ENCODE data around the gene RFC2.
"Not testable (repeated sequence)": the region's sequence is repeated elsewhere in the genome, so short reads cannot be mapped to it uniquely, and the experiment has no call there.

The RFC2 gene

GRCh38 chr7:74249058-74249457 is 5.1 kb downstream of the RFC2 start:
- H3K27ac ChIP-seq (ENCODE audit: insufficient read depth, low read length, poor library complexity, severe bottlenecking); H3K4me1 ChIP-seq (ENCODE audit: control insufficient read depth, insufficient read depth, low read length, poor library complexity, severe bottlenecking); H3K9me3 ChIP-seq (ENCODE audit: control insufficient read depth, low read length); DNase-seq; H3K27me3 ChIP-seq (replicated peaks; ENCODE audit: control insufficient read depth, insufficient read depth, low read length, poor library complexity, severe bottlenecking); H3K4me3 ChIP-seq (ENCODE audit: insufficient read depth, low read depth, low read length, poor library complexity, severe bottlenecking): not testable (repeated sequence)
- peaks cover 40% of the 10 kb centered on the region for H3K36me3 ChIP-seq (ENCODE audit: control insufficient read depth, insufficient read depth, low read length)

- no peaks in the 10 kb centered on the region for H3K27me3 ChIP-seq (replicated peaks; ENCODE audit: control insufficient read depth, insufficient read depth, low read length, poor library complexity, severe bottlenecking)
Measured at GRCh38 chr7:74248156-74248555, 6.0 kb downstream of the RFC2 start.

GRCh38 chr7:74246497-74246896 is 7.7 kb downstream of the RFC2 start:
- Histone ChIP-seq H3K4me3 (ENCODE audit: insufficient read depth, low read depth, low read length, poor library complexity, severe bottlenecking) (no peak overlapping the region), H3K9me3 (ENCODE audit: control insufficient read depth, low read length) (no peaks in the 10 kb centered on the region), H3K4me1 (ENCODE audit: control insufficient read depth, insufficient read depth, low read length, poor library complexity, severe bottlenecking) (no peaks in the 10 kb centered on the region), H3K27me3 (replicated peaks; ENCODE audit: control insufficient read depth, insufficient read depth, low read length, poor library complexity, severe bottlenecking) (no peaks in the 10 kb centered on the region), H3K36me3 (ENCODE audit: control insufficient read depth, insufficient read depth, low read length) (peaks cover 60% of the 10 kb centered on the region), H3K27ac (ENCODE audit: insufficient read depth, low read length, poor library complexity, severe bottlenecking) (no peak overlapping the region)
- no peak for DNase-seq

More at GRCh38 chr7:74248156-74248555, 6.0 kb downstream of the RFC2 start:
- no peak for DNase-seq
- H3K36me3 ChIP-seq (ENCODE audit: control insufficient read depth, insufficient read depth, low read length) = peaks cover 45% of the 10 kb centered on the region
- no peak overlapping the region for H3K27ac ChIP-seq (ENCODE audit: insufficient read depth, low read length, poor library complexity, severe bottlenecking)
- no peaks in the 10 kb centered on the region for H3K9me3 ChIP-seq (ENCODE audit: control insufficient read depth, low read length)
- no peaks in the 10 kb centered on the region for H3K4me1 ChIP-seq (ENCODE audit: control insufficient read depth, insufficient read depth, low read length, poor library complexity, severe bottlenecking)
- no peak overlapping the region for H3K4me3 ChIP-seq (ENCODE audit: insufficient read depth, low read depth, low read length, poor library complexity, severe bottlenecking)

- H3K4me1 ChIP-seq (ENCODE audit: control insufficient read depth, insufficient read depth, low read length, poor library complexity, severe bottlenecking) = no peaks in the 10 kb centered on the region
- no peak overlapping the region for H3K4me3 ChIP-seq (ENCODE audit: insufficient read depth, low read depth, low read length, poor library complexity, severe bottlenecking)
- H3K9me3 ChIP-seq (ENCODE audit: control insufficient read depth, low read length) = no peaks in the 10 kb centered on the region
- peaks cover 66% of the 10 kb centered on the region for H3K36me3 ChIP-seq (ENCODE audit: control insufficient read depth, insufficient read depth, low read length)
- H3K27me3 ChIP-seq (replicated peaks; ENCODE audit: control insufficient read depth, insufficient read depth, low read length, poor library complexity, severe bottlenecking) = no peaks in the 10 kb centered on the region
- no peak overlapping the region for H3K27ac ChIP-seq (ENCODE audit: insufficient read depth, low read length, poor library complexity, severe bottlenecking)
- no peak for DNase-seq
Measured at GRCh38 chr7:74242122-74242443, 12.1 kb downstream of the RFC2 start.

GRCh38 chr7:74240482-74240881 is 13.7 kb downstream of the RFC2 start:
- Histone ChIP-seq H3K9me3 (ENCODE audit: control insufficient read depth, low read length) (no peaks in the 10 kb centered on the region), H3K36me3 (ENCODE audit: control insufficient read depth, insufficient read depth, low read length) (peaks cover 66% of the 10 kb centered on the region), H3K4me3 (ENCODE audit: insufficient read depth, low read depth, low read length, poor library complexity, severe bottlenecking) (no peak overlapping the region), H3K27ac (ENCODE audit: insufficient read depth, low read length, poor library complexity, severe bottlenecking) (no peak overlapping the region), H3K27me3 (replicated peaks; ENCODE audit: control insufficient read depth, insufficient read depth, low read length, poor library complexity, severe bottlenecking) (no peaks in the 10 kb centered on the region), H3K4me1 (ENCODE audit: control insufficient read depth, insufficient read depth, low read length, poor library complexity, severe bottlenecking) (no peaks in the 10 kb centered on the region)
- no peak for DNase-seq

GRCh38 chr7:74236284-74236683 is 17.9 kb downstream of the RFC2 start:
- no peaks in the 10 kb centered on the region for H3K27me3 ChIP-seq (replicated peaks; ENCODE audit: control insufficient read depth, insufficient read depth, low read length, poor library complexity, severe bottlenecking)
- H3K9me3 ChIP-seq (ENCODE audit: control insufficient read depth, low read length) = no peaks in the 10 kb centered on the region
- H3K4me3 ChIP-seq (ENCODE audit: insufficient read depth, low read depth, low read length, poor library complexity, severe bottlenecking) = no peak overlapping the region
- H3K4me1 ChIP-seq (ENCODE audit: control insufficient read depth, insufficient read depth, low read length, poor library complexity, severe bottlenecking) = no peaks in the 10 kb centered on the region
- no peak for DNase-seq
- no peak overlapping the region for H3K27ac ChIP-seq (ENCODE audit: insufficient read depth, low read length, poor library complexity, severe bottlenecking)
- H3K36me3 ChIP-seq (ENCODE audit: control insufficient read depth, insufficient read depth, low read length) = peaks cover 62% of the 10 kb centered on the region

- Histone ChIP-seq H3K4me1 (ENCODE audit: control insufficient read depth, insufficient read depth, low read length, poor library complexity, severe bottlenecking) (no peaks in the 10 kb centered on the region), H3K4me3 (ENCODE audit: insufficient read depth, low read depth, low read length, poor library complexity, severe bottlenecking) (no peak overlapping the region), H3K9me3 (ENCODE audit: control insufficient read depth, low read length) (no peaks in the 10 kb centered on the region), H3K27ac (ENCODE audit: insufficient read depth, low read length, poor library complexity, severe bottlenecking) (no peak overlapping the region), H3K27me3 (replicated peaks; ENCODE audit: control insufficient read depth, insufficient read depth, low read length, poor library complexity, severe bottlenecking) (no peaks in the 10 kb centered on the region), H3K36me3 (ENCODE audit: control insufficient read depth, insufficient read depth, low read length) (peaks cover 56% of the 10 kb centered on the region)
- DNase-seq = no peak
Measured at GRCh38 chr7:74235518-74236268, 18.5 kb downstream of the RFC2 start.

GRCh38 chr7:74233655-74234285 is 20.4 kb downstream of the RFC2 start:
- Histone ChIP-seq H3K4me1 (ENCODE audit: control insufficient read depth, insufficient read depth, low read length, poor library complexity, severe bottlenecking) (no peaks in the 10 kb centered on the region), H3K4me3 (ENCODE audit: insufficient read depth, low read depth, low read length, poor library complexity, severe bottlenecking) (no peak overlapping the region), H3K9me3 (ENCODE audit: control insufficient read depth, low read length) (no peaks in the 10 kb centered on the region), H3K27ac (ENCODE audit: insufficient read depth, low read length, poor library complexity, severe bottlenecking) (no peak overlapping the region), H3K27me3 (replicated peaks; ENCODE audit: control insufficient read depth, insufficient read depth, low read length, poor library complexity, severe bottlenecking) (no peaks in the 10 kb centered on the region), H3K36me3 (ENCODE audit: control insufficient read depth, insufficient read depth, low read length) (peaks cover 43% of the 10 kb centered on the region)
- no peak for DNase-seq

GRCh38 chr7:74231232-74231590 is 23.0 kb downstream of the RFC2 start:
- no peaks in the 10 kb centered on the region for H3K4me1 ChIP-seq (ENCODE audit: control insufficient read depth, insufficient read depth, low read length, poor library complexity, severe bottlenecking)
- no peak overlapping the region for H3K4me3 ChIP-seq (ENCODE audit: insufficient read depth, low read depth, low read length, poor library complexity, severe bottlenecking)
- H3K9me3 ChIP-seq (ENCODE audit: control insufficient read depth, low read length) = no peaks in the 10 kb centered on the region
- no peak overlapping the region for H3K27ac ChIP-seq (ENCODE audit: insufficient read depth, low read length, poor library complexity, severe bottlenecking)
- no peaks in the 10 kb centered on the region for H3K27me3 ChIP-seq (replicated peaks; ENCODE audit: control insufficient read depth, insufficient read depth, low read length, poor library complexity, severe bottlenecking)
- H3K36me3 ChIP-seq (ENCODE audit: control insufficient read depth, insufficient read depth, low read length) = peaks cover 24% of the 10 kb centered on the region
- no peak for DNase-seq

- no peak for DNase-seq
- no peak overlapping the region for H3K27ac ChIP-seq (ENCODE audit: insufficient read depth, low read length, poor library complexity, severe bottlenecking)
- peaks cover 22% of the 10 kb centered on the region for H3K36me3 ChIP-seq (ENCODE audit: control insufficient read depth, insufficient read depth, low read length)
- no peaks in the 10 kb centered on the region for H3K9me3 ChIP-seq (ENCODE audit: control insufficient read depth, low read length)
- H3K27me3 ChIP-seq (replicated peaks; ENCODE audit: control insufficient read depth, insufficient read depth, low read length, poor library complexity, severe bottlenecking) = no peaks in the 10 kb centered on the region
- H3K4me3 ChIP-seq (ENCODE audit: insufficient read depth, low read depth, low read length, poor library complexity, severe bottlenecking) = no peak overlapping the region
- H3K4me1 ChIP-seq (ENCODE audit: control insufficient read depth, insufficient read depth, low read length, poor library complexity, severe bottlenecking) = no peaks in the 10 kb centered on the region
Measured at GRCh38 chr7:74230446-74231231, 23.6 kb downstream of the RFC2 start.

Measured in effector memory CD4-positive, alpha-beta T cell (primary cell).